HTR-8/SVneo (cell line): ENCODE results near the gene ASB7.
"Not testable (repeated sequence)": the region's sequence is repeated elsewhere in the genome, so short reads cannot be mapped to it uniquely, and the experiment has no call there.

Experiments
- DNase-seq: peaks from one replicate; pipeline ENCODE4 v3.0.0; 2011; ENCODE audit warnings: low spot score, mixed read lengths; ENCODE audit not compliant: insufficient read length
- FAIRE-seq: peaks from 2 replicates; lab custom pipeline; 2011; peaks lifted over from hg19 to GRCh38; lab: Jason Lieb, UNC

The ASB7 gene

GRCh38 chr15:100642950-100643338 lies 40.6 kb downstream of the ASB7 start:
- DNase-seq: no peak
- no peak for FAIRE-seq

GRCh38 chr15:100645671-100646070 lies 43.3 kb downstream of the ASB7 start:
- FAIRE-seq (no peak), DNase-seq (no peak)

- FAIRE-seq: no peak
- DNase-seq: no peak
Measured at GRCh38 chr15:100648951-100649350, 46.6 kb downstream of the ASB7 start.

GRCh38 chr15:100650685-100651084 lies 48.3 kb downstream of the ASB7 start:
- FAIRE-seq (no peak), DNase-seq (no peak)

GRCh38 chr15:100651253-100651652 lies 48.9 kb downstream of the ASB7 start:
- DNase-seq (no peak), FAIRE-seq (no peak)

- DNase-seq (no peak), FAIRE-seq (no peak)
Measured at GRCh38 chr15:100652116-100652515, 49.7 kb downstream of the ASB7 start.

- FAIRE-seq (no peak), DNase-seq (no peak)
Measured at GRCh38 chr15:100653608-100654007, 51.2 kb downstream of the ASB7 start.

- FAIRE-seq (no peak), DNase-seq (no peak)
Measured at GRCh38 chr15:100658895-100659294, 56.5 kb downstream of the ASB7 start.

- no peak for DNase-seq
- FAIRE-seq: no peak
Measured at GRCh38 chr15:100661156-100661555, 58.8 kb downstream of the ASB7 start.

- peak; percentile 65 for DNase-seq
- no peak for FAIRE-seq
Measured at GRCh38 chr15:100663086-100663914, 60.9 kb downstream of the ASB7 start.

GRCh38 chr15:100663915-100664281 lies 61.5 kb downstream of the ASB7 start:
- FAIRE-seq: no peak
- DNase-seq: no peak

- DNase-seq: no peak
Measured at GRCh38 chr15:100665570-100665969, 63.2 kb downstream of the ASB7 start.

GRCh38 chr15:100667405-100668347 lies 65.3 kb downstream of the ASB7 start:
- no peak for DNase-seq
- FAIRE-seq: no peak

More at GRCh38 chr15:100665570-100665969, 63.2 kb downstream of the ASB7 start:
- FAIRE-seq: no peak

- FAIRE-seq: no peak
Measured at GRCh38 chr15:100668348-100668745, 66.0 kb downstream of the ASB7 start.

GRCh38 chr15:100669260-100669659 lies 66.9 kb downstream of the ASB7 start:
- DNase-seq: no peak
- no peak for FAIRE-seq

More at GRCh38 chr15:100668348-100668745, 66.0 kb downstream of the ASB7 start:
- no peak for DNase-seq

GRCh38 chr15:100670505-100671021 lies 68.2 kb downstream of the ASB7 start:
- DNase-seq (no peak), FAIRE-seq (no peak)

- FAIRE-seq: no peak
- no peak for DNase-seq
Measured at GRCh38 chr15:100671124-100671680, 68.8 kb downstream of the ASB7 start.

GRCh38 chr15:100671858-100672543 lies 69.6 kb downstream of the ASB7 start:
- DNase-seq: peak; percentile 71
- peak; percentile 95 for FAIRE-seq

GRCh38 chr15:100672959-100673358 lies 70.6 kb downstream of the ASB7 start:
- no peak for DNase-seq
- no peak for FAIRE-seq

GRCh38 chr15:100679151-100679550 lies 76.8 kb downstream of the ASB7 start:
- FAIRE-seq, DNase-seq: not testable (repeated sequence)
